HUES6 (cell line): Measurements from ENCODE around the gene RETN.

Source experiments
- H3K27ac ChIP-seq: 2 replicates; pipeline ENCODE4 v1.7.0; 2013; ENCODE audit warnings: low read depth, mild to moderate bottlenecking, low read length, inconsistent platforms
- H3K27me3 ChIP-seq: 2 replicates; pipeline ENCODE4 v1.6.1; 2013; ENCODE audit warnings: low read length; ENCODE audit not compliant: control insufficient read depth, insufficient read depth
- H3K36me3 ChIP-seq: 2 replicates; pipeline ENCODE4 v1.6.1; 2013; ENCODE audit warnings: low read length; ENCODE audit not compliant: control insufficient read depth, insufficient read depth
- H3K4me1 ChIP-seq: 2 replicates; pipeline ENCODE4 v1.6.1; 2013; ENCODE audit warnings: low read length; ENCODE audit not compliant: control insufficient read depth, insufficient read depth
- H3K4me3 ChIP-seq: 2 replicates; pipeline ENCODE4 v1.5.1; 2013; ENCODE audit warnings: low read depth, low read length
- H3K9ac ChIP-seq: one replicate; pipeline ENCODE4 v1.6.1; 2013; ENCODE audit warnings: mild to moderate bottlenecking, low read length
- H3K9me3 ChIP-seq: 2 replicates; pipeline ENCODE4 v1.6.1; 2013; ENCODE audit warnings: low read depth, low read length; ENCODE audit not compliant: control insufficient read depth, insufficient read depth

Gene RETN

GRCh38 chr19:7629347-7630054 lies 39.3 kb upstream of the RETN start, which contains the start of the genes PET100 and XAB2:
PET100 (plus strand) TSS chr19:7629793; CDS start chr19:7629834, 41 bp downstream.
XAB2 (minus strand) TSS chr19:7629545; CDS start chr19:7629527, 18 bp downstream.
- Histone ChIP-seq H3K9ac (peak within 1 kb of the TSS; percentile 89), H3K9me3 (no peaks in the 10 kb centered on the region), H3K27me3 (peaks cover 5% of the 10 kb centered on the region; the same call in 1 of the 2 replicates), H3K4me3 (peak within 1 kb of the TSS; percentile 91), H3K4me1 (no peaks in the 10 kb centered on the region), H3K36me3 (peaks cover 40% of the 10 kb centered on the region), H3K27ac (peak within 1 kb of the TSS; percentile 53; the same call in 1 of the 2 replicates)

- no peak overlapping the region for H3K9ac ChIP-seq
- no peaks in the 10 kb centered on the region for H3K9me3 ChIP-seq
- H3K4me1 ChIP-seq = peaks cover 4% of the 10 kb centered on the region
- no peak overlapping the region for H3K27ac ChIP-seq
- H3K27me3 ChIP-seq = peaks cover 26% of the 10 kb centered on the region
- no peak overlapping the region for H3K4me3 ChIP-seq
- peaks cover 20% of the 10 kb centered on the region for H3K36me3 ChIP-seq
Observed at GRCh38 chr19:7631577-7631976, 37.3 kb upstream of the RETN start.

DNA sequence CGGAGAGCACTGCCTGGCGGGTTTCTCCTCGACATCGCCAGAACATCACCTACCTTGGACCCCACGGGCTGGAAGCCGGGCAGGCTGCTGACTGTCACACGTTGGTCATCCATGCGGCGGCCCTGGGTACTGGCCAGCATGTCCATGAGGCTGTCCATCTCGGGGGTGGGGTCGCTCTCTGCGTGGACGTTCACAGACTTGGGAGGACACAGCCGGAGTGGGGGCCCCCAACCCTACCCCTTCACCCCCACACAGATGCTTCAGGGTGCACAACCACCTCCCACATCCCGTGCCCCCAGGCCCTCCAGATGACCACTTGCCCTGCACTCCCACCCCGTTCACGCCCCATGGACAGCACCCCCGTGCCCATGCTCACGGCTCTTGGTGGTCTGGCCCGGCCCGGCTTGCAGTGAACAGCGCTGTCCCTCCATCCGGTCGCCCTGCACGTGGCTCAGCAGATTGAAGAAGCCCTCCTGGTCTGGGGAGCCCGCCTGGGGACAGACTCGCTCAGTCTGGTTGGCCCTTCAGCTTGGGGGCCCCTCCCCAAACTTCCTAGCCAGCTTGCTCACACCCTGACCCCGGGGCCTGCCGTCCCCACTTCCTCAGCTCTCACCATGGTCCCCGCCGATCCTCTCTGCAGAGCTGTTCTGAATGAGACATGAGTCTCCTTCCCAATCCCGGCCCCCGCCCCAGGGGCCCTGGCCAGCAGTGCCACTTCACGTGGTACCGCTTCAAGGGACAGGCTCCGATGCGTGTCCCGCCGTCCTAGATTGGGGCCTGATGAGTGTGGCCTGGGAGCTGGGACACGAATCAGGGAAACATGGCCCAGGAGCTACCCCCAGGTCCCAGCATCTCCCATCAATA lies 36.3 kb upstream of the RETN start:
- no peak overlapping the region for H3K9ac ChIP-seq
- no peak overlapping the region for H3K4me3 ChIP-seq
- H3K9me3 ChIP-seq = no peaks in the 10 kb centered on the region
- H3K27ac ChIP-seq = no peak overlapping the region
- peaks cover 5% of the 10 kb centered on the region for H3K4me1 ChIP-seq
- H3K27me3 ChIP-seq = peaks cover 27% of the 10 kb centered on the region
- peaks cover 13% of the 10 kb centered on the region; the same call in 1 of the 2 replicates for H3K36me3 ChIP-seq

DNA sequence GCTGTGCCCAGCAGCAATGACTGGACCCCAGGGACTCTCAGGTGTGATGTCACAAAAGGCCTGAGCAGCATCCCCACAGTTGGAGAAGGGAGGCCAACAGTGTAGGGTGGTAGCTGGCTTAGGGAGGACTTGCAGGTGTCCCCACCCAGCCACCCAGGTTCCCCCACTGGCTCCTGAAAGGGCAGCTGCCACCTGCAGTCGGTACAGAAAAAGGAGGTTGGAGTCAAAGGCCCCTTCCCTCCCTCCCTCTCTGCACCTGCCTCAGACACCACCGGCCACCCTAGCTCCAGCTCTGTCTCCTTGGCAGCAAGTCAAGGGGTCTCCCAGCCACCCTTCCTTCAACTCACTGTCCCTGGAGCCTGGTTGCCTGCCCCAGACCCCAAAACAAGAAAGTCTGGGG lies 35.2 kb upstream of the RETN start, which contains the start of gene PCP2:
PCP2 (minus strand) TSS at position 22 of the 400 bp plus-strand sequence. CDS start 262 bp downstream, outside the sequence.
- H3K27ac ChIP-seq = no peak within 1 kb of the TSS
- H3K4me1 ChIP-seq = peaks cover 5% of the 10 kb centered on the region
- no peak within 1 kb of the TSS for H3K9ac ChIP-seq
- H3K27me3 ChIP-seq = peaks cover 27% of the 10 kb centered on the region
- no peak within 1 kb of the TSS for H3K4me3 ChIP-seq
- H3K36me3 ChIP-seq = peaks cover 10% of the 10 kb centered on the region; the same call in 1 of the 2 replicates
- H3K9me3 ChIP-seq = no peaks in the 10 kb centered on the region

- Histone ChIP-seq H3K4me3 (no peak overlapping the region), H3K27me3 (peaks cover 27% of the 10 kb centered on the region), H3K27ac (no peak overlapping the region), H3K9ac (no peak overlapping the region), H3K4me1 (peaks cover 5% of the 10 kb centered on the region), H3K9me3 (no peaks in the 10 kb centered on the region; the same call in 1 of the 2 replicates), H3K36me3 (peaks cover 18% of the 10 kb centered on the region)
Observed at GRCh38 chr19:7635670-7636069, 33.2 kb upstream of the RETN start.

DNA sequence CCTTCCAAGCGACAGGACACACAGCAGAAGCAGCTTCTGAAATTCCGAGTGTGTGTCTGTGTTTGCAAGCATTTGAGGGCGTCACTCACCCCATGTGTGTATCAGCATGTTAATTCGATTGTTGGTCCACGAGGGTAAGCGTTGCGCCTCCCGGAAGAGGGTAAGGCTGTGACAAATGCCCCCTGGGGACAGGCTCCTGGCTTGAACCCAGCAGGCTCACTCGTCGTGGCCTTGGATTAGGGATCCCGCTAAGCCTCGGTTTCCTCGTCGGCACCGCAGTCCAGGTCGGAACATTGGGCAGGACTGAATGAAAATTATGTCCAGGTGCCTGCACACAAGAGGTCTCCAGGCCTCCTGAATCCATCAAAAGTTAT lies 32.5 kb upstream of the RETN start:
- Histone ChIP-seq H3K4me1 (peaks cover 5% of the 10 kb centered on the region), H3K9ac (no peak overlapping the region), H3K27me3 (peaks cover 27% of the 10 kb centered on the region), H3K4me3 (peak overlapping the region; percentile 72), H3K27ac (no peak overlapping the region), H3K9me3 (no peaks in the 10 kb centered on the region; the same call in 1 of the 2 replicates), H3K36me3 (peaks cover 18% of the 10 kb centered on the region)

- Histone ChIP-seq H3K27me3 (peaks cover 27% of the 10 kb centered on the region), H3K36me3 (peaks cover 16% of the 10 kb centered on the region), H3K9me3 (no peaks in the 10 kb centered on the region; the same call in 1 of the 2 replicates), H3K9ac (peak within 1 kb of the TSS; percentile 27), H3K4me3 (peak within 1 kb of the TSS; percentile 72), H3K27ac (0 out of 2 replicates have a peak within 1 kb of the TSS, but pooled peaks have one; percentile 13), H3K4me1 (peaks cover 5% of the 10 kb centered on the region)
Observed at GRCh38 chr19:7636691-7637373, 32.0 kb upstream of the RETN start, which contains the start of gene STXBP2. STXBP2 (plus strand) TSS chr19:7637110; CDS start chr19:7637150, 40 bp downstream.

DNA sequence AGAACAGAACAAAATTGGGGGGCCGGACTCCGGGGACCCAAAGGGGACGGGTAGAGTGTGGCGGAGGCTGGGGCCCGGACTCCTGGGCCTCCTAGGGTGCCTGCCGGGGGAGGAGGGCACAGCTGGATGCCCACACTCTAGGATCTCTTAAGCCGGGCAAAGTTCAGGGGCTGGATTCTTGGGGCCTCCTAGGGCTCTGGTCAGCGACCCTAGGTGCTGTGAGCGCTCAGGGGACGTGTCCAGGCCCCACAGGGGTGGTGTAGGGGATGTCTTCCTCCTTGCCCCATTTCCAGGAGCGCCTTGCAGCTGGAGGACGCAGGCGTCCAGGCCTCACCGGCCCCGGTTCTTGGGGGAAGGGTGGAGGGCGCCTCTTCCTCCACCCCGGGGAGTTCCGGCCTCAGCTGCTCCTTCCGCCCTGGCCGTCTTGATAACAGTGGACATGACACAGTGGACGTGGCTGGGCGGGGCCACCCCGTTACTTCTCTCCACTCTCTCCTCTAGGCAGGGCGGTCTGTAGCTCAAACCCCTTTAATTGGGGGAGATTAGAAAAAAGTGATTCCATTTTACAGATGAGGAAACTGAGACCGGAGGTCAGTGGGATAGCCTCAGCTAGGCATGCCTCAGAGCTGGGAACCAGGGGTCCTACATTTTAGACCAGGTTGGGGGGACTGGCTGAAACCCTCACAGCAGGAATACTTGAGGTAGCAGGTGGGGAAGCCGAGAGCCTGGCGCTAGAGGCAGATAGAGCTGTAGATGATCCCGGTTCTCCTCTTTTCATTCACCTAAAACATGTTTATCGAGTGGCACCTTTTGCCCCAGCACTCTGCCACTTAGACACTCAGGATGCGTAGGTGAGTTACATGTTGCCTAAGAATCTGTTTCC lies 31.2 kb upstream of the RETN start:
- Histone ChIP-seq H3K27me3 (peaks cover 27% of the 10 kb centered on the region), H3K27ac (0 out of 2 replicates have a peak overlapping the region, but pooled peaks have one; percentile 13), H3K36me3 (peaks cover 13% of the 10 kb centered on the region), H3K4me1 (peaks cover 5% of the 10 kb centered on the region), H3K9ac (peak overlapping the region; percentile 27), H3K4me3 (peak overlapping the region; percentile 72), H3K9me3 (no peaks in the 10 kb centered on the region; the same call in 1 of the 2 replicates)

DNA sequence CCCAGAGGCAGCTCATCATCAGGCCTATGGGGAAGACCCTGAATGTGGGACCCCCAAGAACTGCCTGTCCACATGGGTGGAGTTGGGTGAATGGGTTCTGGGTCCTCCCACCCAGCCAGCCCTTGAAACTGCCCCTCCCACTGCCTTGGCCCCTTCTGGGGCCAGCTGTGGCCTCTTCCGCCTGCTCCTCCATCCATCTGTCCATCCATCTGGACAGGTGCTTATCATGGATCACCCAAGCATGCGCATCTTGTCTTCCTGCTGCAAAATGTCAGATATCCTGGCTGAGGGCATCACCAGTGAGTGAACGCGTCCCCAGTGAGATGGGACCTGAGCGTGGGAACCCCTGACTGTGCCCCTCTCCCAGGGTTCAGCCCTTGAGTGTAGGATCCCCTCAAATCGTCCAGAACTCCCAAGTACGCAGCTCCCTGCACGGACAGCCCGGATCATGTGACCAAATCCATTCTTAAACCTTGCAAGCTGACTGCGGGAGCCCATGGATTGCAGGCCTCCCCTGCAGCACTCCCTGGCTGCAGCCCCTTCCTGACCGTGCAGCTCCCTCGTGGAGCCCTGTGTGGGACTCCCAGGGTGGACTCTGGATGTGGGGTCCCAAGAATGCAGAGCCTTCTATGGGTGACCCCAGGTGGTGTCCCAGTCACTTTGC lies 29.9 kb upstream of the RETN start:
- Histone ChIP-seq H3K36me3 (peaks cover 11% of the 10 kb centered on the region), H3K9ac (no peak overlapping the region)

More for the DNA sequence above, 29.9 kb upstream of the RETN start:
- H3K4me1 ChIP-seq = peaks cover 5% of the 10 kb centered on the region
- H3K27ac ChIP-seq = no peak overlapping the region
- no peak overlapping the region for H3K4me3 ChIP-seq
- H3K27me3 ChIP-seq = peaks cover 22% of the 10 kb centered on the region
- H3K9me3 ChIP-seq = no peaks in the 10 kb centered on the region; the same call in 1 of the 2 replicates
